PC-3 (cell line): ENCODE measurements around the gene CGB2.
"Not testable (repeated sequence)": the region's sequence is repeated elsewhere in the genome, so short reads cannot be mapped to it uniquely, and the experiment has no call there.

Experiments
- CTCF ChIP-seq: fragments of 300-600 bp; sonication (generic); conservative IDR thresholded peaks from 2 replicates; pipeline ENCODE4 v1.5.1; 2017; ENCODE audit warnings: antibody characterized with exemption, low read depth, mild to moderate bottlenecking, low read length
- EZH2phosphoT487 ChIP-seq: fragments of 300-600 bp; sonication (generic); IDR thresholded peaks from 2 replicates; pipeline ENCODE4 v1.6.1; 2018; ENCODE audit warnings: mild to moderate bottlenecking, antibody characterized with exemption, low read length, borderline replicate concordance

GRCh38 chr19:49042666-49043065, 11.0 kb downstream of the CGB2 start:
- TF ChIP-seq CTCF, EZH2phosphoT487: not testable (repeated sequence)
